Brain pericyte (primary cell): ENCODE results near the gene ABHD16A.

Source experiments
- DNase-seq: peaks from one replicate; pipeline ENCODE4 v3.0.0-alpha.2; 2012; ENCODE audit warnings: low read depth, low spot score

The ABHD16A gene

DNA sequence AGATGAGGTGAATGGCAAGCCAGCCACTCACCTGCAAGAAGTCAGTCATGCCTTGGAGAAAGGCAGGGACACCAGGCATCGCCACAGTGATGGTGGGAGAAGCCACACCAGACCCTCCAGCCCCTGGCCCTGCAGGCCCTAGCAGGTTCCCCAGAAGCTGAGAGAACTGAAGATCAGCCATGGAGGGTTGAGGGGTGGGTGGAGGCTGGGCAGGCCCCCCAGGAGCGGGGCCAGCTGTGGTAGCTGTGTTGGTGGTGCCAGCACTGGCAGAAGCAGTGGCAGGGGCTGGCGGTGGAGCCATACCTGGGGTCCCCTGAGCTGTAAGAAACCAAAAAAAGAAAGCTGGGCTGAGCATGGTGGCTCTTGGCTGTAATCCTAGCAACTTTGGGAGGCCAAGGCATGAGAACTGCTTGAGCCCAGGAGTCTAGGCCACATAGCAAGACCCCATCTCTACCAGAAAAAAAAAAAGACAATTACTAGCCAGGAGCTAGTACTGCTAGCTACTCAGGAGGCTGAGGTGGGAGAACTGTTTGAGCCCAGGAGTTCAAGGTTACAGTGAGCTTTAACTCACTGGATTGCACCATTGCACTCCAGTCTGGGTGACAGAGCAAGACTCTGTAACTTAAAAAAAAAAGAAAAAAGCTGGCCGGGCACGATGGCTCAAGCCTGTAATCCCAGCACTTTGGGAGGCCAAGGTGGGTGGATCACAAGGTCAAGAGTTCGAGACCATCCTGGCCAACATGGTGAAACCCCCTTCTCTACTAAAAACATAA is 60.1 kb downstream of the ABHD16A start:
- no peak for DNase-seq

DNA sequence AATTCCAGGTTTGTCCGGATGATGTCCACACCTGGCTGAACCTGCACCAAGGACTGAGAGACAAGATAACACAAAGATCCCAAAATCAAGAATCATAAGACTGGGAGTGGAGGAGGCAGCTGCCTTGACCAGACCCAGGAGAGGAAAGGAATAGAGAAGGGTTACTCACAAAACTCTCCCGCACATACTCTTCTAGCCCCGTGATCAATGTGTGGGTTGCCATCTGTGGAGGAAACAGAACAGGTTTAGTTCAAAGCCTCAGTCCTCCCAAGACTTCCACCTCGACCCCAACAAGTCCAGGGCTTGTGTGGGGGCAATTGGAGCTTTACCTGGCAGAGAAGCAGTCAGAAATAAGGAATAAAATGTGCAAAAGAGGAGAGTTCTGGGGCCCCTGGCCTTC is 61.8 kb downstream of the ABHD16A start:
- no peak for DNase-seq

DNA sequence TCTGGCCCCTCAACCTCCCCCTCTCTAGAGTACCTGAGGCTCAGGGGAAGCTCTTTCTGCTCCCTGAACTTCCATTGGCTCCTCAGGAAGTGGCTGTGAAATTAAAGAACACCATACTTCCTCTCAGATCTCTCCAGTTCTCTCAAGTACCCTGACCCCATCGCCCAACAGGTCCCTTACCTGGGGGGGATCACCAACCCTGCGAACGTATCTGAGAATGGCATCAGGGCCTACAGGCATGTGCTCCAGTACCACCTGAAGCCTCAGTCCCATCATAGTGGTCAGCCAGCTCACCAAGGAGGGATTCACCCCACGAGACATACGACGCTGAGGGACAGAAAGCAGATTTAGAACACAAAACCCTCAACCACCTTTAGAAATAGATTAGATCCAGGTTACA is 62.5 kb downstream of the ABHD16A start:
- DNase-seq = no peak

DNA sequence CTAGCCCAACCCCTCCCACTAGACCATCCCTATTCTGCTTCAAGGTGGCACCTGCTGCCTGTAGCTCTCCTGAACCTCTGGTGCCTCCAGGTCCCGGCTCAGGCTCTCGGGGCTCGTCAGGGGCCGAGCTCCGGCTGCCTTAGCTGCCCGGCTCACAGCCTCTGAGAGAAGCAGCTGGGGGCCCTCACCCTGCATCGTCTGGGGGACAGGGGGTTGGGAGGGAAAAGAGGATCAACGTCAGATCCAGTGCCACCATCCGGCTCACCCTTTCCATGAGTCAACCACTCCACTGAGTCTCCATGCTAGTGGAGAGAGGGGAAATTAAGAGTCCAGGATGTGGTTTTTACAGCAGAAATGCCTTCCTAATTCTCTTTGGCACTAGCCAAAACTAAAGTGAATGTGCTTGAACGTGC is 63.7 kb downstream of the ABHD16A start:
- DNase-seq = no peak

DNA sequence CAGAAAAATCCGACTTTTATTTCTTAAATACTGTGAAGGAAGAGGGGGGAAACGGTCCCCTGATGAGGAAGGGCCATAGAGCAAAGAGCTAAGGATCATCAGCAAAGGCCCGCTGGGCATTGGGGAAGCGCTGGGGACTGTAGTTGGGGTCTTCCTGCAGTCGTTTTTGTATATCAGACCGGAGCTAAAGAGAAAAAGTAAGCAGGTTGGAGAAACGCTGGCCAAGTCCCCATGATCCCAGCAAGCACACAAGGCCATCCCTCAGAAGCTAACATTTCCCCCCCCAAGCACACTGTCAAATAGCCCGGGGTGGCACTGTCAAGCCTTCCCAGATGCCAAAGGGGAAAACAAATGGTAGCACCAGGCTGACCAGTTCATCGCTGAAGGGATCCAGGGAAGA is 64.1 kb downstream of the ABHD16A start:
- DNase-seq = no peak
